ENCODE measurements around the gene WLS. TPM values are rescaled to one million over a fixed set of nuclear protein-coding genes. Genes with fewer than 3 reads are reported as not detected.

Gene WLS
- total RNA-seq, 2 donors from 2014 or later, result 51.0 to 55.8 TPM

GRCh38 chr1:68204977-68205630 is 27.2 kb downstream of the WLS start:
- DNase-seq (ENCODE audit: low spot score), result no peak
- H3K36me3 ChIP-seq, result no peaks in the 10 kb centered on the region
- peaks cover 0 to 48% of the 10 kb centered on the region in 2 donors for H3K4me1 ChIP-seq
- H3K27ac ChIP-seq, result peak overlapping the region in 1 of 2 donors; percentile 57
- TF ChIP-seq, protein P1, sequence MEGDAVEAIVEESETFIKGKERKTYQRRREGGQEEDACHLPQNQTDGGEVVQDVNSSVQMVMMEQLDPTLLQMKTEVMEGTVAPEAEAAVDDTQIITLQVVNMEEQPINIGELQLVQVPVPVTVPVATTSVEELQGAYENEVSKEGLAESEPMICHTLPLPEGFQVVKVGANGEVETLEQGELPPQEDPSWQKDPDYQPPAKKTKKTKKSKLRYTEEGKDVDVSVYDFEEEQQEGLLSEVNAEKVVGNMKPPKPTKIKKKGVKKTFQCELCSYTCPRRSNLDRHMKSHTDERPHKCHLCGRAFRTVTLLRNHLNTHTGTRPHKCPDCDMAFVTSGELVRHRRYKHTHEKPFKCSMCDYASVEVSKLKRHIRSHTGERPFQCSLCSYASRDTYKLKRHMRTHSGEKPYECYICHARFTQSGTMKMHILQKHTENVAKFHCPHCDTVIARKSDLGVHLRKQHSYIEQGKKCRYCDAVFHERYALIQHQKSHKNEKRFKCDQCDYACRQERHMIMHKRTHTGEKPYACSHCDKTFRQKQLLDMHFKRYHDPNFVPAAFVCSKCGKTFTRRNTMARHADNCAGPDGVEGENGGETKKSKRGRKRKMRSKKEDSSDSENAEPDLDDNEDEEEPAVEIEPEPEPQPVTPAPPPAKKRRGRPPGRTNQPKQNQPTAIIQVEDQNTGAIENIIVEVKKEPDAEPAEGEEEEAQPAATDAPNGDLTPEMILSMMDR (IDR thresholded peaks at IDR 0.05), result peak in 1 of 2 donors; percentile 32
- H3K27me3 ChIP-seq, result no peaks in the 10 kb centered on the region
- H3K4me3 ChIP-seq, result no peak overlapping the region
- H3K9me3 ChIP-seq, result no peaks in the 10 kb centered on the region

- Histone ChIP-seq H3K4me3 (no peak overlapping the region), H3K36me3 (no peaks in the 10 kb centered on the region), H3K4me1 (peaks cover 0 to 47% of the 10 kb centered on the region in 2 donors), H3K27ac (no peak overlapping the region), H3K9me3 (no peaks in the 10 kb centered on the region), H3K27me3 (no peaks in the 10 kb centered on the region)
- TF ChIP-seq, protein P1 (IDR thresholded peaks at IDR 0.05), result no peak
- no peak for DNase-seq (ENCODE audit: low spot score)
These were observed 30.0 kb downstream of the WLS start for GRCh38 chr1:68202239-68202832.

DNA sequence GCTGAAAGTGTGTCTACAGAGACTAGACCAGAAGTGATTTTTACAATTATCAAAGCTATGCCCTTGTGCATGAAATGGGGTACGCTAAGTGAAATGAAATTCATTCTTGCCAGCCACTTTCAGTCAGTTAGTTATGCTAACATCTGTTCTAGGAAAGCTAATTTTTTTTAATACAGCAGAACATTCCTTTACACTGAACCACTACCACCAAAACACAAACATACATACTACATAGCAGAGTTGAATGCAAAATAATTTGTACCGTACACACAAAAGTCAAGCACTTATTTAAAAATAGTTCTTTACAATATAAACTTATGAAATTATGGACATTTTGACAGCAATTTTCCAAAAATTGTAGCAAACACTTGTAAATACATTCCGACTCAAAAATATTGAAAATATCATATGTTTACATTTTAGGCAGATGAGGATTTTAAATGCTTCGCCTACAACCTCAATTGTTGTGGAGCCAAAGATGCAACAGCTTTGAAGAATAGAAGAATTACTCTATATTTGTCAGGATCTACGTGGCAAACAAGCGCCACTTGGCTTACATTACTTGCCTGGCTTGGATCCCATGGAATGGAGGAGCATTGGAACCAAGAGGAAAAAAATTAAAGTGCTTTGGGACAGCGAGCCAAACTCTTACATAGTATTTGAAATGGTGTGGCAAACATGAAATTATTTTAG is 30.6 kb downstream of the WLS start:
- DNase-seq (ENCODE audit: low spot score), result no peak
- H3K4me3 ChIP-seq, result no peak overlapping the region
- no peaks in the 10 kb centered on the region for H3K36me3 ChIP-seq
- TF ChIP-seq, protein P1 (IDR thresholded peaks at IDR 0.05), result no peak
- peaks cover 0 to 47% of the 10 kb centered on the region in 2 donors for H3K4me1 ChIP-seq
- no peaks in the 10 kb centered on the region for H3K27me3 ChIP-seq
- H3K27ac ChIP-seq, result peak overlapping the region in 1 of 2 donors; percentile 36
- no peaks in the 10 kb centered on the region for H3K9me3 ChIP-seq

- Histone ChIP-seq H3K9me3 (no peaks in the 10 kb centered on the region), H3K27me3 (no peaks in the 10 kb centered on the region), H3K36me3 (no peaks in the 10 kb centered on the region), H3K4me1 (peaks cover 0 to 38% of the 10 kb centered on the region in 2 donors), H3K27ac (peak overlapping the region in 1 of 2 donors; percentile 12), H3K4me3 (no peak overlapping the region)
- TF ChIP-seq, protein P1 (IDR thresholded peaks at IDR 0.05), result no peak
- no peak for DNase-seq (ENCODE audit: low spot score)
These were observed 32.7 kb downstream of the WLS start for GRCh38 chr1:68199603-68200002.

DNA sequence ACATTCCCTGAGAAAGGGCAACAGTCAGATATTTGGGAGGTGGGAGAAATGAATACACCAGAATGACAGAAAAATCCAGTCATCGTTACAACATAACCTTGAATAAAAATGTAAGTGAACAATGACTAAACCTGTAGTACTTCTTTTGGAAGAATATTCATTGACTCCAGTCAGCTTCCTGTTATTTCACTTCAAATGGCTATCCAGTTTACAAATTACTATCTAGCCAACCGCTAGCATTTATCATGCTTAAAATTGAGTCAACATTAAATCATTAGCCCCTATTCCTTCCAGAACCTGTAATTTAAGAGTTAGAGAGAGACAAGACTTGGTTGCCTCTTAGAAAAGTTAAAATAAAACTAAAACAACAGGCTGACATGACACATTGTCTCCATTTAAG is 33.6 kb downstream of the WLS start:
- H3K36me3 ChIP-seq, result no peaks in the 10 kb centered on the region
- TF ChIP-seq, protein P1 (IDR thresholded peaks at IDR 0.05), result no peak
- peak overlapping the region in 1 of 2 donors; percentile 12 for H3K27ac ChIP-seq
- H3K9me3 ChIP-seq, result no peaks in the 10 kb centered on the region
- no peak overlapping the region for H3K4me3 ChIP-seq
- H3K27me3 ChIP-seq, result no peaks in the 10 kb centered on the region
- no peak for DNase-seq (ENCODE audit: low spot score)
- H3K4me1 ChIP-seq, result peaks cover 0 to 36% of the 10 kb centered on the region in 2 donors

Data from right atrium auricular region (tissue), 2 donors.